Ascending aorta (tissue), 2 donors: ENCODE data around the gene DST. TPM values are rescaled to one million over a fixed set of nuclear protein-coding genes. Genes with fewer than 3 reads are reported as not detected.

Experiments used
- DNase-seq, 2 donors: peaks; one replicate each; pipeline ENCODE4 v3.0.0-alpha.2; 2019; ENCODE audit warnings: low spot score in 2 of 2
- H3K27ac ChIP-seq, 2 donors: fragments of 200-600 bp; sonication (generic); one replicate each; pipeline ENCODE4 v1.5.1; 2016 to 2017; ENCODE audit warnings: mild to moderate bottlenecking in 1 of 2
- H3K27me3 ChIP-seq: fragments of 200-600 bp; sonication (generic); one replicate; pipeline ENCODE4 v1.5.1; 2017
- H3K36me3 ChIP-seq, 2 donors: fragments of 200-600 bp; sonication (generic); one replicate each; pipeline ENCODE4 v1.5.1; 2016
- H3K4me1 ChIP-seq, 2 donors: fragments of 200-600 bp; sonication (generic); one replicate each; pipeline ENCODE4 v1.5.1; 2016 to 2017; ENCODE audit warnings: mild to moderate bottlenecking in 1 of 2
- H3K4me3 ChIP-seq, 2 donors: fragments of 200-600 bp; sonication (generic); one replicate each; pipeline ENCODE4 v1.5.1; 2016 to 2017; ENCODE audit warnings: mild to moderate bottlenecking in 1 of 2
- H3K9me3 ChIP-seq, 2 donors: fragments of 200-600 bp; sonication (generic); one replicate each; pipeline ENCODE4 v1.5.1; 2016
- intact Hi-C: fragments of 100-400 bp; cut with DNase I; formaldehyde crosslinking; loops from one replicate; pipeline ENCODE4 v1.15.1; 2023
- total RNA-seq: library from RNA; depleted of rRNA; stranded (reverse); fragments of >200 nt; gene quantifications from one replicate; pipeline ENCODE4 v1.1.0, GENCODE V29; 2016
- TF ChIP-seq, protein P1 (sequence below), 3 experiments: fragments of 200-600 bp in 2 of 3; fragments of 450-650 bp in 1 of 3; sonication (generic) in 2 of 3; IDR thresholded peaks; one replicate each; pipeline ENCODE4 v1.5.1; 2016 to 2019; ENCODE audit warnings: antibody characterized with exemption in 3 of 3, mild to moderate bottlenecking in 1 of 3, moderate library complexity in 1 of 3

DST gene
- total RNA-seq, 1 donor from 2014 or later = 223 TPM

GRCh38 chr6:56616967-56617366 is 25.7 kb downstream of the DST start:
- TF ChIP-seq, protein P1, sequence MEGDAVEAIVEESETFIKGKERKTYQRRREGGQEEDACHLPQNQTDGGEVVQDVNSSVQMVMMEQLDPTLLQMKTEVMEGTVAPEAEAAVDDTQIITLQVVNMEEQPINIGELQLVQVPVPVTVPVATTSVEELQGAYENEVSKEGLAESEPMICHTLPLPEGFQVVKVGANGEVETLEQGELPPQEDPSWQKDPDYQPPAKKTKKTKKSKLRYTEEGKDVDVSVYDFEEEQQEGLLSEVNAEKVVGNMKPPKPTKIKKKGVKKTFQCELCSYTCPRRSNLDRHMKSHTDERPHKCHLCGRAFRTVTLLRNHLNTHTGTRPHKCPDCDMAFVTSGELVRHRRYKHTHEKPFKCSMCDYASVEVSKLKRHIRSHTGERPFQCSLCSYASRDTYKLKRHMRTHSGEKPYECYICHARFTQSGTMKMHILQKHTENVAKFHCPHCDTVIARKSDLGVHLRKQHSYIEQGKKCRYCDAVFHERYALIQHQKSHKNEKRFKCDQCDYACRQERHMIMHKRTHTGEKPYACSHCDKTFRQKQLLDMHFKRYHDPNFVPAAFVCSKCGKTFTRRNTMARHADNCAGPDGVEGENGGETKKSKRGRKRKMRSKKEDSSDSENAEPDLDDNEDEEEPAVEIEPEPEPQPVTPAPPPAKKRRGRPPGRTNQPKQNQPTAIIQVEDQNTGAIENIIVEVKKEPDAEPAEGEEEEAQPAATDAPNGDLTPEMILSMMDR (IDR thresholded peaks at IDR 0.05) = no peak
- Histone ChIP-seq H3K9me3 (no peaks in the 10 kb centered on the region), H3K4me3 (no peak overlapping the region), H3K4me1 (no peaks in the 10 kb centered on the region), H3K27ac (no peak overlapping the region), H3K27me3 (no peaks in the 10 kb centered on the region), H3K36me3 (peaks cover 25 to 41% of the 10 kb centered on the region in 2 donors)
- DNase-seq = no peak
- intact Hi-C loops = no loop called here

DNA sequence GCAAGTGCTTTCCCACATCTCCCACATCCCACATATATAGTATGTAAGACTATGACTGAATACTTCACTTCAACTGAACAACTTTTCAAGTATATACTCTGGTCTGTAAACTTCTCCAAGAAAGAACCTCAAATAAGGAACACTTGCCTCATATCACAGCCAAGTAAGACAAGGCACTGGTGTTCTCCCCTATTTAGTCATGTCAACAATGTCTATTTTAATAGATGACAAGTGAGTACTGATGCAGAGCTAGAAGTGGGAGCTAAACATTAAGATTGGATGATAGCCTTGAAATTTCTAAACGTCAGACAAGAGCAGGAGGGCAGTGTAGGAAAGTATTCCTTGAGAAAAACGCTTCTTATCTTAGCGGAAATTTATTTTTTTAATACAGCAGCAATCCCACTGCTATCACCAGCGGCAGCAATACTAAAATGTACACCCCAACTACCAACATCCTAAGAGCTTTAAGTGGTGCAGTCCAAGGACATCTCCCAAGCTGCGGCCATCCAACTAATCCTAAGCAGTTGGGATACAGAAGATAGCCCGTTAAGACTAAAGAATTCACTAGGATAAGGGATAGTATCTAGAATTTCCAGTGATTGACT is 29.3 kb downstream of the DST start:
- no peak for DNase-seq
- intact Hi-C loops = no loop called here
- H3K9me3 ChIP-seq = no peaks in the 10 kb centered on the region

DNA sequence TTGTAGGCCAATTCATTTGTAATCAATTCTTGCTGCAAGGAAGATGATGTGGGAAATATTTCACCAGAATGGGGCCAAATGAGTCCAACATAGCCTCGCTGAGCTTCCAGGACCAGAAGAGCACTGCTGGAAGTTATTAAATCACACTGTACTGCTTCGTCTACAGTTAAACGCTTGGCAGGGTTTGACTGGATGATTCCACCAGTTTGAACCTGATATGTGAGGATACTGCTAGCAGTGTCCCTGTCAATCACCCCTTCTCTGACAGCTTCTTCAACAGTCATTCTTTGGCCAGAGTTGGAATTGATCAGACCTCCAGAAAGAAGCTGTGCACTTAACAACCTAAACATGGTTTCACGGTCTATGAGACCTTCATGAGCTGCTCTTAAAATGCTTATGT is 34.4 kb downstream of the DST start:
- TF ChIP-seq, protein P1 (IDR thresholded peaks at IDR 0.05) = no peak
- Histone ChIP-seq H3K9me3 (no peaks in the 10 kb centered on the region), H3K27ac (no peak overlapping the region), H3K27me3 (no peaks in the 10 kb centered on the region), H3K36me3 (peaks cover 12 to 33% of the 10 kb centered on the region in 2 donors), H3K4me3 (no peak overlapping the region), H3K4me1 (no peaks in the 10 kb centered on the region)
- DNase-seq = no peak
- intact Hi-C loops = no loop called here

More for the DNA sequence above, 29.3 kb downstream of the DST start:
- Histone ChIP-seq H3K36me3 (peaks cover 28 to 43% of the 10 kb centered on the region in 2 donors), H3K4me1 (no peaks in the 10 kb centered on the region), H3K4me3 (no peak overlapping the region), H3K27me3 (no peaks in the 10 kb centered on the region), H3K27ac (no peak overlapping the region)
- TF ChIP-seq, protein P1 (IDR thresholded peaks at IDR 0.05) = no peak

- Histone ChIP-seq H3K27ac (no peak overlapping the region), H3K4me3 (no peak overlapping the region), H3K4me1 (no peaks in the 10 kb centered on the region), H3K27me3 (no peaks in the 10 kb centered on the region), H3K9me3 (no peaks in the 10 kb centered on the region), H3K36me3 (peaks cover 23 to 33% of the 10 kb centered on the region in 2 donors)
- intact Hi-C loops = no loop called here
- TF ChIP-seq, protein P1 (IDR thresholded peaks at IDR 0.05) = no peak
- no peak for DNase-seq
Observed at GRCh38 chr6:56607111-56607752, 35.5 kb downstream of the DST start.

DNA sequence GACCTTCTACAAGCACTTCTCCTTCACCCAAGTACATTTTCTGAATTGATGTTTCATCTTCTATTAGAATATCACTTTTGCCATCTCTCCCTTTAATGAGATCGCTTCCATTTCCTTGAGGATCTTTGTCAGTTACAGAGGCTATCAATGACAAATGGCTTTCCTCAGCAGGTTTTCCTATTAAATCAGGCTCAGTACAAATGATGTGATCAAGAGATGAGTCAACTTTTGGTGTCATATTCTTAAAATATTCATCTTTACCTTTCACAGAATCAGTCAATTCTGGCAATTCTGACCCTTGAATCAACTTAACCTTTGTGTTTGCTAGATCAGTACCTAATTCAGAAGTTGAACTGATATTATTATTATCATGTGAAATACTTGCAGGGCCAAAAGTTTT is 37.3 kb downstream of the DST start:
- Histone ChIP-seq H3K27me3 (no peaks in the 10 kb centered on the region), H3K36me3 (peaks cover 24 to 43% of the 10 kb centered on the region in 2 donors), H3K9me3 (no peaks in the 10 kb centered on the region), H3K27ac (no peak overlapping the region), H3K4me1 (no peaks in the 10 kb centered on the region), H3K4me3 (no peak overlapping the region)
- TF ChIP-seq, protein P1 (IDR thresholded peaks at IDR 0.05) = no peak
- intact Hi-C loops = no loop called here
- DNase-seq = no peak
